WTC11 (cell line): ENCODE results near the gene TNNT3.

Experiments used
- ATF3 ChIP-seq: sonication (generic); formaldehyde crosslinking; conservative IDR thresholded peaks from 2 replicates; pipeline ENCODE4 v1.8.1; 2022; ENCODE audit warnings: mild to moderate bottlenecking, missing genetic modification reagents
- CREB1 ChIP-seq: sonication (generic); formaldehyde crosslinking; IDR thresholded peaks from 2 replicates; pipeline ENCODE4 v1.8.0; 2023; ENCODE audit warnings: mild to moderate bottlenecking, missing genetic modification reagents
- EMX1 ChIP-seq: fragments of 250-450 bp; sonication (Bioruptor Pico); IDR thresholded peaks from 2 replicates; pipeline ENCODE4 v1.8.0; 2021; ENCODE audit warnings: mild to moderate bottlenecking
- JUN ChIP-seq: sonication (generic); formaldehyde crosslinking; IDR thresholded peaks from 2 replicates; pipeline ENCODE4 v1.8.0; 2023; ENCODE audit warnings: mild to moderate bottlenecking, missing genetic modification reagents
- MYBL2 ChIP-seq: sonication (generic); formaldehyde crosslinking; IDR thresholded peaks from 2 replicates; pipeline ENCODE4 v1.8.1; 2023; ENCODE audit warnings: mild to moderate bottlenecking, moderate library complexity, missing genetic modification reagents
- SP1 ChIP-seq: sonication (generic); formaldehyde crosslinking; conservative IDR thresholded peaks from 2 replicates; pipeline ENCODE4 v1.8.1; 2022; ENCODE audit warnings: missing genetic modification reagents
- TEAD1 ChIP-seq: sonication (generic); formaldehyde crosslinking; IDR thresholded peaks from 2 replicates; pipeline ENCODE4 v1.8.0; 2022; ENCODE audit warnings: mild to moderate bottlenecking, missing genetic modification reagents
- TF ChIP-seq, protein P1 (sequence below): sonication (generic); formaldehyde crosslinking; IDR thresholded peaks from 2 replicates; pipeline ENCODE4 v1.8.1; 2023; ENCODE audit warnings: mild to moderate bottlenecking, missing genetic modification reagents, moderate library complexity
- TF ChIP-seq, protein P2 (sequence below): fragments of 200-600 bp; IDR thresholded peaks from 2 replicates; pipeline ENCODE4 v1.8.0; 2022; ENCODE audit warnings: antibody characterized with exemption
- TF ChIP-seq, protein P3 (sequence below): sonication (generic); formaldehyde crosslinking; IDR thresholded peaks from 2 replicates; pipeline ENCODE4 v1.8.0; 2022; ENCODE audit warnings: mild to moderate bottlenecking, missing genetic modification reagents
- TF ChIP-seq, protein P4 (sequence below): sonication (generic); formaldehyde crosslinking; IDR thresholded peaks from 2 replicates; pipeline ENCODE4 v1.8.0; 2022; ENCODE audit warnings: mild to moderate bottlenecking, missing genetic modification reagents

DNA sequence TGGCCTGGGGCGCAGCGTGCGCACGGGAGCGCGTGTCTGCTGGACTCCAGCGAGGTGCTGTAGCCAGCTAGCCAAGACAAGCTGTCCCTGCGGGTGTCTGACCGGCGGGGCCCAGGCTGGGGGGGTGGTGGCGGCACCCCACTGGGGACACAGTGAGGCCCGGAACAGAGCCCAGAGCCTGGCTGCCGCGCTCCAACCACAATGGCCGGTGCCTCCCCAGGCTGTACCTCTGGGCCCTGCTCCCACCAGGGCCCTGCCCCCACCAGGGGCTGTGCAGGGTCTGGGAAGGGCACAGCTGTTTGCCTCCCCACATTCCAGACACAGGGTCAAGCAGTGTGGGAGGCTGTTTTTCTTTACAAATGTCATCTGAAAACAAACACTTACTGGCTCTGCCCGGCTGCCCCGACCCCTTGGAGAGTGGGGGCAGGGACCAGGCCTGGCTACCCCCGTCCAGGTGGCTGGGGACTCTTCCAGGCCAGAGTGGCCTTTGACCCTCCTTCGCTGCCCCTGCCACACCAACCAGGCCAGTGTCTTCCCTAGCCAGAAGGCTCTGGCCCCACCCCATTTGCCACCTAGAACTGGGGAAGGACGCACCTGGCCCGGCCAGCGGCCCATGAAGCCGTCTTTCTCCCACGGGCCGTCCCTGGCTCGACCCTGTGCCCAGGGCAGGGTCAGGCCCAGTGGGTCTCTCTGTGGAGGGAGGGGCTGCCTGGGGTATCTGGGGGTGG is 63.5 kb downstream of the TNNT3 start:
- TF ChIP-seq, protein P1, sequence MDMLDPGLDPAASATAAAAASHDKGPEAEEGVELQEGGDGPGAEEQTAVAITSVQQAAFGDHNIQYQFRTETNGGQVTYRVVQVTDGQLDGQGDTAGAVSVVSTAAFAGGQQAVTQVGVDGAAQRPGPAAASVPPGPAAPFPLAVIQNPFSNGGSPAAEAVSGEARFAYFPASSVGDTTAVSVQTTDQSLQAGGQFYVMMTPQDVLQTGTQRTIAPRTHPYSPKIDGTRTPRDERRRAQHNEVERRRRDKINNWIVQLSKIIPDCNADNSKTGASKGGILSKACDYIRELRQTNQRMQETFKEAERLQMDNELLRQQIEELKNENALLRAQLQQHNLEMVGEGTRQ = no peak
- TF ChIP-seq, protein P2, sequence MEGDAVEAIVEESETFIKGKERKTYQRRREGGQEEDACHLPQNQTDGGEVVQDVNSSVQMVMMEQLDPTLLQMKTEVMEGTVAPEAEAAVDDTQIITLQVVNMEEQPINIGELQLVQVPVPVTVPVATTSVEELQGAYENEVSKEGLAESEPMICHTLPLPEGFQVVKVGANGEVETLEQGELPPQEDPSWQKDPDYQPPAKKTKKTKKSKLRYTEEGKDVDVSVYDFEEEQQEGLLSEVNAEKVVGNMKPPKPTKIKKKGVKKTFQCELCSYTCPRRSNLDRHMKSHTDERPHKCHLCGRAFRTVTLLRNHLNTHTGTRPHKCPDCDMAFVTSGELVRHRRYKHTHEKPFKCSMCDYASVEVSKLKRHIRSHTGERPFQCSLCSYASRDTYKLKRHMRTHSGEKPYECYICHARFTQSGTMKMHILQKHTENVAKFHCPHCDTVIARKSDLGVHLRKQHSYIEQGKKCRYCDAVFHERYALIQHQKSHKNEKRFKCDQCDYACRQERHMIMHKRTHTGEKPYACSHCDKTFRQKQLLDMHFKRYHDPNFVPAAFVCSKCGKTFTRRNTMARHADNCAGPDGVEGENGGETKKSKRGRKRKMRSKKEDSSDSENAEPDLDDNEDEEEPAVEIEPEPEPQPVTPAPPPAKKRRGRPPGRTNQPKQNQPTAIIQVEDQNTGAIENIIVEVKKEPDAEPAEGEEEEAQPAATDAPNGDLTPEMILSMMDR = no peak
- TF ChIP-seq, protein P3, sequence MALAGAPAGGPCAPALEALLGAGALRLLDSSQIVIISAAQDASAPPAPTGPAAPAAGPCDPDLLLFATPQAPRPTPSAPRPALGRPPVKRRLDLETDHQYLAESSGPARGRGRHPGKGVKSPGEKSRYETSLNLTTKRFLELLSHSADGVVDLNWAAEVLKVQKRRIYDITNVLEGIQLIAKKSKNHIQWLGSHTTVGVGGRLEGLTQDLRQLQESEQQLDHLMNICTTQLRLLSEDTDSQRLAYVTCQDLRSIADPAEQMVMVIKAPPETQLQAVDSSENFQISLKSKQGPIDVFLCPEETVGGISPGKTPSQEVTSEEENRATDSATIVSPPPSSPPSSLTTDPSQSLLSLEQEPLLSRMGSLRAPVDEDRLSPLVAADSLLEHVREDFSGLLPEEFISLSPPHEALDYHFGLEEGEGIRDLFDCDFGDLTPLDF = no peak
- no peak for TF ChIP-seq EMX1
- TF ChIP-seq ATF3 (CRISPR knock-in tag) = no peak
- no peak for TF ChIP-seq MYBL2 (CRISPR knock-in tag)
- TF ChIP-seq SP1 (CRISPR knock-in tag) = no peak
- TF ChIP-seq TEAD1 (CRISPR knock-in tag) = no peak
- no peak for TF ChIP-seq JUN (CRISPR knock-in tag)
- TF ChIP-seq CREB1 (CRISPR knock-in tag) = no peak
- TF ChIP-seq, protein P4, sequence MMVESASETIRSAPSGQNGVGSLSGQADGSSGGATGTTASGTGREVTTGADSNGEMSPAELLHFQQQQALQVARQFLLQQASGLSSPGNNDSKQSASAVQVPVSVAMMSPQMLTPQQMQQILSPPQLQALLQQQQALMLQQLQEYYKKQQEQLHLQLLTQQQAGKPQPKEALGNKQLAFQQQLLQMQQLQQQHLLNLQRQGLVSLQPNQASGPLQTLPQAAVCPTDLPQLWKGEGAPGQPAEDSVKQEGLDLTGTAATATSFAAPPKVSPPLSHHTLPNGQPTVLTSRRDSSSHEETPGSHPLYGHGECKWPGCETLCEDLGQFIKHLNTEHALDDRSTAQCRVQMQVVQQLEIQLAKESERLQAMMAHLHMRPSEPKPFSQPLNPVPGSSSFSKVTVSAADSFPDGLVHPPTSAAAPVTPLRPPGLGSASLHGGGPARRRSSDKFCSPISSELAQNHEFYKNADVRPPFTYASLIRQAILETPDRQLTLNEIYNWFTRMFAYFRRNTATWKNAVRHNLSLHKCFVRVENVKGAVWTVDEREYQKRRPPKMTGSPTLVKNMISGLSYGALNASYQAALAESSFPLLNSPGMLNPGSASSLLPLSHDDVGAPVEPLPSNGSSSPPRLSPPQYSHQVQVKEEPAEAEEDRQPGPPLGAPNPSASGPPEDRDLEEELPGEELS (CRISPR knock-in tag) = no peak
